HL-60 (cell line): Measurements from ENCODE around the gene ZNF205.

Experiments
- GABPA ChIP-seq: IDR thresholded peaks from 2 replicates; pipeline ENCODE4 v1.6.1; 2012; ENCODE audit warnings: low read depth
- POLR2AphosphoS5 ChIP-seq: IDR thresholded peaks from 2 replicates; pipeline ENCODE4 v1.6.1; 2012; ENCODE audit warnings: low read depth
- SPI1 ChIP-seq: IDR thresholded peaks from 2 replicates; pipeline ENCODE4 v1.6.1; 2012; ENCODE audit warnings: low read depth, mild to moderate bottlenecking, borderline replicate concordance
- TF ChIP-seq, protein P1 (sequence below): IDR thresholded peaks from one replicate; pipeline ENCODE4 v1.5.1; 2011; ENCODE audit warnings: low read length, control low read depth, inconsistent platforms; ENCODE audit not compliant: insufficient read depth
- TF ChIP-seq, protein P2 (sequence below): IDR thresholded peaks from 2 replicates; pipeline ENCODE4 v1.6.1; 2012; ENCODE audit warnings: low read depth; ENCODE audit not compliant: insufficient replicate concordance

- TF ChIP-seq, protein P1, sequence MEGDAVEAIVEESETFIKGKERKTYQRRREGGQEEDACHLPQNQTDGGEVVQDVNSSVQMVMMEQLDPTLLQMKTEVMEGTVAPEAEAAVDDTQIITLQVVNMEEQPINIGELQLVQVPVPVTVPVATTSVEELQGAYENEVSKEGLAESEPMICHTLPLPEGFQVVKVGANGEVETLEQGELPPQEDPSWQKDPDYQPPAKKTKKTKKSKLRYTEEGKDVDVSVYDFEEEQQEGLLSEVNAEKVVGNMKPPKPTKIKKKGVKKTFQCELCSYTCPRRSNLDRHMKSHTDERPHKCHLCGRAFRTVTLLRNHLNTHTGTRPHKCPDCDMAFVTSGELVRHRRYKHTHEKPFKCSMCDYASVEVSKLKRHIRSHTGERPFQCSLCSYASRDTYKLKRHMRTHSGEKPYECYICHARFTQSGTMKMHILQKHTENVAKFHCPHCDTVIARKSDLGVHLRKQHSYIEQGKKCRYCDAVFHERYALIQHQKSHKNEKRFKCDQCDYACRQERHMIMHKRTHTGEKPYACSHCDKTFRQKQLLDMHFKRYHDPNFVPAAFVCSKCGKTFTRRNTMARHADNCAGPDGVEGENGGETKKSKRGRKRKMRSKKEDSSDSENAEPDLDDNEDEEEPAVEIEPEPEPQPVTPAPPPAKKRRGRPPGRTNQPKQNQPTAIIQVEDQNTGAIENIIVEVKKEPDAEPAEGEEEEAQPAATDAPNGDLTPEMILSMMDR, result no peak
- TF ChIP-seq GABPA, result no peak
- TF ChIP-seq POLR2AphosphoS5, result no peak
- TF ChIP-seq, protein P2, sequence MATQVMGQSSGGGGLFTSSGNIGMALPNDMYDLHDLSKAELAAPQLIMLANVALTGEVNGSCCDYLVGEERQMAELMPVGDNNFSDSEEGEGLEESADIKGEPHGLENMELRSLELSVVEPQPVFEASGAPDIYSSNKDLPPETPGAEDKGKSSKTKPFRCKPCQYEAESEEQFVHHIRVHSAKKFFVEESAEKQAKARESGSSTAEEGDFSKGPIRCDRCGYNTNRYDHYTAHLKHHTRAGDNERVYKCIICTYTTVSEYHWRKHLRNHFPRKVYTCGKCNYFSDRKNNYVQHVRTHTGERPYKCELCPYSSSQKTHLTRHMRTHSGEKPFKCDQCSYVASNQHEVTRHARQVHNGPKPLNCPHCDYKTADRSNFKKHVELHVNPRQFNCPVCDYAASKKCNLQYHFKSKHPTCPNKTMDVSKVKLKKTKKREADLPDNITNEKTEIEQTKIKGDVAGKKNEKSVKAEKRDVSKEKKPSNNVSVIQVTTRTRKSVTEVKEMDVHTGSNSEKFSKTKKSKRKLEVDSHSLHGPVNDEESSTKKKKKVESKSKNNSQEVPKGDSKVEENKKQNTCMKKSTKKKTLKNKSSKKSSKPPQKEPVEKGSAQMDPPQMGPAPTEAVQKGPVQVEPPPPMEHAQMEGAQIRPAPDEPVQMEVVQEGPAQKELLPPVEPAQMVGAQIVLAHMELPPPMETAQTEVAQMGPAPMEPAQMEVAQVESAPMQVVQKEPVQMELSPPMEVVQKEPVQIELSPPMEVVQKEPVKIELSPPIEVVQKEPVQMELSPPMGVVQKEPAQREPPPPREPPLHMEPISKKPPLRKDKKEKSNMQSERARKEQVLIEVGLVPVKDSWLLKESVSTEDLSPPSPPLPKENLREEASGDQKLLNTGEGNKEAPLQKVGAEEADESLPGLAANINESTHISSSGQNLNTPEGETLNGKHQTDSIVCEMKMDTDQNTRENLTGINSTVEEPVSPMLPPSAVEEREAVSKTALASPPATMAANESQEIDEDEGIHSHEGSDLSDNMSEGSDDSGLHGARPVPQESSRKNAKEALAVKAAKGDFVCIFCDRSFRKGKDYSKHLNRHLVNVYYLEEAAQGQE, result no peak
- no peak for TF ChIP-seq SPI1
Measured at GRCh38 chr16:3085868-3086595, 26.4 kb upstream of the ZNF205 start.
